Measurements from ENCODE around the gene RNF11. TPM values are rescaled to one million over a fixed set of nuclear protein-coding genes. Genes with fewer than 3 reads are reported as not detected.

The RNF11 gene
- total RNA-seq, 1 donor from 2014 or later = 100 TPM

Other genes with a start within 250 kb of the RNF11 start
- gene C1orf185, start 134.0 kb upstream of the RNF11 start, total RNA-seq = not detected in 2 replicates
- gene TTC39A, start 94.3 kb downstream of the RNF11 start, total RNA-seq = 0.73 and 1.3 TPM in 2 replicates